DMS53 (cell line): ENCODE results near the gene TRIM47.

Experiments
- DNase-seq: peaks from one replicate; lab custom pipeline; 2025; lab: John Stamatoyannopoulos, UW

TRIM47 gene

GRCh38 chr17:75830164-75831031 is 48.0 kb downstream of the TRIM47 start:
- no peak for DNase-seq

GRCh38 chr17:75829747-75830146 is 48.6 kb downstream of the TRIM47 start:
- DNase-seq, result no peak

GRCh38 chr17:75828741-75829140 is 49.6 kb downstream of the TRIM47 start:
- DNase-seq, result no peak

- no peak for DNase-seq
Measured at GRCh38 chr17:75828076-75828400, 50.3 kb downstream of the TRIM47 start.

- DNase-seq, result peak; percentile 68
Measured at GRCh38 chr17:75827308-75828075, 50.9 kb downstream of the TRIM47 start.

GRCh38 chr17:75826561-75827307 is 51.6 kb downstream of the TRIM47 start:
- DNase-seq, result no peak

GRCh38 chr17:75825748-75826370 is 52.5 kb downstream of the TRIM47 start:
- no peak for DNase-seq

- DNase-seq, result no peak
Measured at GRCh38 chr17:75825149-75825552, 53.2 kb downstream of the TRIM47 start.

- no peak for DNase-seq
Measured at GRCh38 chr17:75824666-75825065, 53.7 kb downstream of the TRIM47 start.
